HG03095 (cell line): ENCODE measurements around the gene A4GALT.
A peak's percentile ranks its signal among the peaks of the same experiment; 100 is the strongest.
"Not testable (repeated sequence)": the region's sequence is repeated elsewhere in the genome, so short reads cannot be mapped to it uniquely, and the experiment has no call there.

ENCODE experiments used
- ATAC-seq: cut with Tn5 transposase; IDR thresholded peaks from one replicate; pipeline ENCODE4 v1.9.1; 2021; ENCODE audit warnings: moderate library complexity; ENCODE audit not compliant: unreplicated experiment

A4GALT gene

GRCh38 chr22:42720263-42721044 is at the start of gene A4GALT:
Gene A4GALT (minus strand): TSS chr22:42720870. CDS start chr22:42693951, 26,919 bp downstream.
- ATAC-seq: no peak

DNA sequence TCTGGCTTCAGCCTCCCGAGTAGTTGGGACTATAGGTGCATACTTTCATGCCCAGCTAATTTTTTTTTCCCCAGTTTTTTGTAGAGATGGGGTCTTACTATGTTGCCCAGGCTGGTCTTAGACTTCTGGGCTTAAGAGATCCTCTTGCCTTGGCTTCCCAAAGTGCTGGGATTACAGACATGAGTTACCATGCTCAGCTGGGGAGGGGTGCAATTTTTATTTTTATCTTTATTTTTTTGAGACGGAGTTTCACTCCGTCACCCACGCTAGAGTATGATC is 49.7 kb upstream of the A4GALT start:
- no peak for ATAC-seq

DNA sequence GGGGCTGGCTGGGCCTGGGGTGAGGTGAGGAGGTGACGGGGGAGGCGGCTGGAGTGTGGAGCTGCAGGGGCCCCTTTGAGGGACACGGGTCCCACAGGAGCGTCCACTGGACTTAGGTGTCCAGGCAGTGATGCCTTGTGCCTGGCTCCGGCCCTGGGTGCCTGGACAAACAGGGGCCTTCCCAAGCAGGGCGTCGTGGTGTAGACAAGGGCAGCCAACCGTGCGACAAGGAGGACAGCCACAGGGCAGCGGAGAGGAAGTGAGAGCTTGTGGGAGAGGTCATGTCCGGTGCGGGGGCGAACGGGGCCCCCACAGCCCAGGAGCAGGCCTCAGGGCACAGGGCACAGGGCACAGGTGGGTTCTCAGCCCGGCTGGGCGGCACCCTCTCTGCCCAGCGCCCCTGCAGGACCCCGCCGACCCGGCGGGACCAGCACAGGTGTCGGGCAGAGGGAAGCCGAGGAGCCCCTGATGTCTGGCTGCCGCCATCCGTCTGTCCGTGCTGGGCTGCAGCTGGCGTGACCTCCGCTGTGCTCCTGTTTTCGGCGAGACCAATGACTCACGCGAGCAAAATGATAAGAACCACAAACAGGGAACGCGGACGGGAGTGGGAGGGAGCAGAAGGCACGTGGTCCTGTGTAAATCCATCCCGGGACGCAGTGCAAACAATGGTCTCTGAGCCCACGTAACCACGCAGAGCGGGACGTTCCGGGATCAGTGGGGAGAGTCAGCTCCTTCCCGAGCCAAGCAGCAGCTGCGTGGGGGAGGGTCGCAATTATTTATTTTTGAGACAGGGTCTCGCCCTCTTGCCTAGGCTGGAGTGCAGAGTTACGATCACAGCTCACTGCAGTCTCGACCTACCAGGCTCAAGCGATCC is 49.1 kb upstream of the A4GALT start:
- peak; percentile 70 for ATAC-seq

DNA sequence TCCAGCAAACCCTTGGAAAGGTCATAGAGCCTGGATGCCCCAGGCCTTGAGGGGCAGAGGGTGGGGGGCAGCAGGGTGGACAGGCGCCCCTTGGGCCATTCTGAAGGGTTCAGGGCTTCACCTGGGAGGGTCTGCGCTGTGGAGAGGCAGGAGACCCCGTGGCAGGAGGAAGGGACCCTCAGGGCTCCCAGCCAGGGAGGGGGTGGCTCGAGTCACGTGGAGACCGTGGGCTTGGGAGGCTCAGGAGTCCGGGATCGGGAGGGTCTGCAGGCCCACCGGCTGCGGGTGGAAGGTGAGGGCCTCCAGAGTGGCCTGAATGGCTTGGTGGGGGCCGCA is 48.5 kb upstream of the A4GALT start:
- no peak for ATAC-seq

GRCh38 chr22:42768385-42769035 is 47.8 kb upstream of the A4GALT start:
- ATAC-seq: no peak

- ATAC-seq: no peak
These were observed 46.2 kb upstream of the A4GALT start for GRCh38 chr22:42766860-42767259.

- no peak for ATAC-seq
These were observed 44.3 kb upstream of the A4GALT start for GRCh38 chr22:42764895-42765363.

DNA sequence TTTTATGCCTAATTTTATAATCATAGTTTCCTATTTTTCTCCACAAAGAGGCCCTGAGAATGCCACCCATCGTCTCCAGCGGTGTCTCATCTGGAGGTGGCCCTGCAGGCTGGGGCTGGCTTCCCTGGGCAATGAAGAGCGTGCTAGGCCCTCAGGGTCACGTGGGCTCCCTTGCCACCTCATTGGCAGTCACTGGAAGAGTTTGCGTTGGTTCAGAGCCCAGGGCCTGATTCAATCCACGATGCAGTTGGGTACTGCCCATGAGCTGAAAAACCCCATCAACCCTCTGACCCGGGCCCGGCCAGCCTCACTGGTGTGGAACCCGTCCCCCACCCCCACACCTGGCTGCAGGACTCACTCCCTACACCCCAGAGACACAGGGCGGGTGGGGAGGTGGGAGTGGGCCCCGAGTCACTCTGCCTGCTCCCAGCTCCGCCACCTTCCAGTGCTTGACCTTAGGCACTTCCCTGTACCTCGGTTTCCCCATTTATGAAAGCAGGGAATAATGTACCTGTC is 43.4 kb upstream of the A4GALT start:
- ATAC-seq: no peak

GRCh38 chr22:42760806-42761565 is 40.3 kb upstream of the A4GALT start:
- no peak for ATAC-seq

- ATAC-seq: no peak
These were observed 38.4 kb upstream of the A4GALT start for GRCh38 chr22:42758931-42759629.

DNA sequence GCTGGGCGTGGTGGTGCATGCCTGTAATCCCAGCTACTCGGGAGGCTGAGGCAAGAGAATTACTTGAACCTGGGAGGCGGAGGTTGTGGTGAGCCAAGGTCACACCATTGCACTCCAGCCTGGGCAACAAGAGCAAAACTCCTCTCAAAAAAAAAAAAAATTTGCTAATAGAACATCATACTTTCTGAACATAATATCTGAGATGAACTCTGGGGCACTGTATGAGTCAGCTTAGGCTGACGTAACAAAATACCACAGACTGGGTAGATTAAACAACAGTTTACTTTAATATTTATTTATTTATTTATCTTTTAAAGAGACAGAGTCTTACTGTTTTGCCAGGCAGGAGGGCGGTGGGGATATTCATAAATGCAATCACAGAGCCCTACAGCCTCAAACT is 34.9 kb upstream of the A4GALT start:
- not testable (repeated sequence) for ATAC-seq

DNA sequence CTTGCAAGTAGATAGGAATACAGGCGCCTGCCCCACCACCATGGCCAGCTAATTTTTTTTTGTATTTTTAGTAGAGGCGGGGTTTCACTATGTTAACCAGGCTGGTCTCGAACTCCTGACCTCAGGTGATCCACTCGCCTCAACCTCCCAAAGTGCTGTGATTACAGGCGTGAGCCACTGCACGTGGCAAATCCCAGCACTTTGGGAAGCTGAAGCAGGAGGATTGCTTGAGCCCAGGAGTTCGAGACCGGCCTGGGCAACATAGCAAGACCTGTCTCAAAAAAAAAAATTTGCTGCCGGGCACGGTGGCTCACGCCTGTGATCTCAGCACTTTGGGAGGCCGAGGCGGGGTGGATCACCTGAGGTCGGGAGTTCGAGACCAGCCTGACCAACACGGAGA is 34.5 kb upstream of the A4GALT start:
- ATAC-seq: not testable (repeated sequence)

DNA sequence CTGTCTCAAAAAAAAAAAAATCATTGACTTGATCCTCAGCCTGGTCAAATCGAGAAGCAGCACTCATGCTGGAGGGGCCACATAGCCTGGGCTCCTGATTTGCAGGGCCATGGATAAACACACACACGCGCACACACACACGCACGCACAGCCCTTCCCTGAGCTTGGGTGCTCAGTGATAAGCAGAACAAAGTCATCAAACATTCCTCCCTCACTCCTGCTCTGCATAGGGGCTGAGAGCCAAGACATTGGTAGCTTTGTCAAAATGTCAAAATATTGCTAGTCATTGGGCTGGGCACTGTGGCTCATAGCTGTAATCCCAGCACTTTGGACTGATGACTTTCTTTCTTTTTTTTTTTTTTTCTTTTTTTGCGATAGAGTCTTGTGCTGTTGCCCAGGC is 34.0 kb upstream of the A4GALT start:
- ATAC-seq: no peak

- ATAC-seq: no peak
These were observed 32.2 kb upstream of the A4GALT start for GRCh38 chr22:42752912-42753311.

GRCh38 chr22:42752230-42752746 is 31.6 kb upstream of the A4GALT start:
- no peak for ATAC-seq

DNA sequence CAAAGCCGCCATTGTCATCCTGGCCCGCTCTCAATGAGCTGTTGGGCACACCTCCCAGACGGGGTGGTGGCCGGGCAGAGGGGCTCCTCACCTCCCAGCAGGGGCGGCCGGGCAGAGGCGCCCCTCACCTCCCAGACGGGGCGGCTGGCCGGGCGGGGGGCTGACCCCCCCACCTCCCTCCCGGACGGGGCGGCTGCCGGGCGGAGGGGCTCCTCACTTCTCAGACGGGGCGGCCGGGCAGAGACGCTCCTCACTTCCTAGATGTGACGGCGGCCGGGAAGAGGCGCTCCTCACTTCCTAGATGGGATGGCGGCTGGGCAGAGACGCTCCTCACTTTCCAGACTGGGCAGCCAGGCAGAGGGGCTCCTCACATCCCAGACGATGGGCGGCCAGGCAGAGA is 29.8 kb upstream of the A4GALT start:
- not testable (repeated sequence) for ATAC-seq

DNA sequence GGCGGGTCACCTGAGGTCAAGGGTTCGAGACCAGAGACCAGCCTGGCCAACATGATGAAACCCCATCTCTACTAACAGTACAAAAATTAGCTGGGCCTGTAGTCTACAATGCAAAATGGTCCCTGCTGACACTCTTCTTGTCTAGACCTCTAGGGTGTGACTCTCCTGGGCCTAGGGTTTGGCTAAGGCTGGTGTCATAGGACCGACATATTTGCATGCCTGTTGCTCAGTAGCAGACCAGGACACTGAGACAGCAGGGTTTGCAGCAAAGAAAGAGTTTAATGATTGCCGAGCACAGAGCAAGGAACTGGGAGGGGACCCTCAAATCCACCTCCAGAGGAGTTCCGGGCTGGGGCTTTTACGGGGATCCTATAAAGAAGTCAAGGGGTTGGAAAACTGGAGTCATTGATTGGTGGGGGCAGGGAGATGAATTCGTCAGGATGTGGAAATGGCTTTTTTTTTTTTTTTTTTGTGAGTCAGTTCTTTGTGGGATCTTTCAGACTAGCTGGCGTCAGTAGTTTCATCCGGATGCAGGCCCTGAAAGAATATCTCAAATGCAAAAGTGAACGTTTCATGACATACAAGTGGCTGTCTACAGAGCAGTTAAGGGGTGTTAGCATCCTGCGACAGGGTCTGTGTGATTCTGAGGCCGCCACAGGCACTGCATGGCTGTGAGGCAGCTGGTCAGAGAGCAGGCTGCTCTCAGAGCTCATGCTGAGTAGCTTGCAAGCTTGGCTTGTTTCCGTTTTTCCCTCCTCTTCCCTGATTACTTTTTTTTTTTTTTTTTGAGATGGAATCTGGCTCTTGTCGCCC is 27.2 kb upstream of the A4GALT start:
- no peak for ATAC-seq

DNA sequence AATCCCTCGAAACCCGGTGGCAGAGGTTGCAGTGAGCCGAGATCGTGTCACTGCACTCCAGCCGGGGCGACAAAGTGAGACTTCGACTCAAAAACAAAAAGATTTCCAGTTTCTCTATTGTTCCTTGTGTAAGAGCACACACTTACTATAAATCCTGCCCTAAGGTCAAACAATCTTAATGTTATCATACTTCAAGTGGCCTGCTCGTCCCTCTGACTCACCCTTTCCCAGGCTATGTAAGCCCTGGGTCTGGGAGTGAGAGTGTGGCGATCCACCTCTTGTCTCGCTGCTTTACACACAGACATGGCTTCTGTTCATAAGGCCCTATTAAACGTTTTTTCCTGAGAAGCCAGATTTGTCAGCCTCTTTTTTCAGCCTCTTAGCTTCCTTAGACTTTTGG is 24.4 kb upstream of the A4GALT start:
- ATAC-seq: no peak

DNA sequence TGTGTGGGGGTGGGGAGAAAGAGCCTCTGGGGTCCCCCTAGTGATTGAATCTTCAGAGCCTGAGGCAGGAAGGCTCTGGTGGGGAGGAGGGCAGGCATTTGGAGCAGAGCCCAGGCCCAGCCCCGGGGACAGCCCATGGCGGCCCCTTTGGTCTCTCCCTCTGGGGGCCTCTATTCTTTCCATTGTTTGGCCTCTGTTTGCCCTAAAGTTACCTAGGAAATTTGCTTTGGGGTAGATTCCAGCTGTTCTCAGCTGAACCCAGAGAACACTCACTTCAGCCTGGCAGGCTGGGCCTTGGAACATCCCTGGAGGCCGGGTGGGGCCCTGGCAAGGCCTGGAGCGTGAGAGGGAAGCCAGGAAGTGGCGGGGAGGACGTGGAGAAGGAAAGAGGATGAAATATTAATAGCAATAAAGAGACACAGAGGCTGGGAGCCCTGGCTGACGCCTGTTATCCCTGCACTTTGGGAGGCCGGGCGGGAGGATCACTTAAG is 22.9 kb upstream of the A4GALT start:
- no peak for ATAC-seq
